HepG2 (cell line): ENCODE data around the gene CNNM3. TPM values are rescaled to one million over a fixed set of nuclear protein-coding genes. Genes with fewer than 3 reads are reported as not detected.

ENCODE experiments used
- ATAC-seq: fragments of 200-7000 bp; cut with Tn5 transposase; 3 replicates; pipeline ENCODE4 v1.9.1; 2020; ENCODE audit warnings: mild to moderate bottlenecking, moderate library complexity
- BruUV-seq: library from RNA; stranded (reverse); fragments of 400-500 nt; replicated peaks from 2 replicates; lab custom pipeline; 2021; lab: Mats Ljungman, UMichigan
- CTCF ChIA-PET: fragments of 300-600 bp; formaldehyde crosslinking; extraction: SDS; loops from one replicate; lab custom pipeline; 2021; ENCODE audit warnings: low total read pairs, inconsistent platforms, low intra/inter-chr PET ratio; lab: Yijun Ruan, JAX
- POLR2A ChIA-PET: fragments of 350-600 bp; sonication (Branson Sonifier 250); formaldehyde crosslinking; loops from one replicate; lab custom pipeline; 2020; ENCODE audit warnings: antibody characterized with exemption, inconsistent platforms; lab: Yijun Ruan, JAX
- DNase-seq: peaks from one replicate; pipeline ENCODE4 v3.0.0-alpha.2; 2015; ENCODE audit warnings: low spot score
- FAIRE-seq: peaks from 3 replicates; lab custom pipeline; 2011; peaks lifted over from hg19 to GRCh38; lab: Jason Lieb, UNC
- H2AFZ ChIP-seq: one replicate; pipeline ENCODE4 v1.6.1; 2011; ENCODE audit warnings: low read length, inconsistent platforms
- H3K27ac ChIP-seq: fragments of 300-600 bp; 3 replicates; pipeline ENCODE4 v1.8.0; 2011; ENCODE audit warnings: mixed run types, mild to moderate bottlenecking, mixed read lengths, low read length, inconsistent platforms; ENCODE audit not compliant: insufficient read depth; ENCODE audit errors: extremely low read length
- H3K27me3 ChIP-seq, 2 experiments: fragments of 200-600 bp in 1 of 2; 2 replicates in 1 of 2; 3 replicates in 1 of 2; pipeline versions ENCODE4 v1.6.0 to v1.8.0; 2011; ENCODE audit warnings: low read length in 2 of 2, mild to moderate bottlenecking in 2 of 2, moderate library complexity in 2 of 2, inconsistent platforms in 1 of 2; ENCODE audit not compliant: insufficient read depth in 2 of 2, control insufficient read depth in 1 of 2
- H3K36me3 ChIP-seq, 2 experiments: fragments of 200-600 bp in 1 of 2; replicated peaks in 1 of 2; 2 replicates in 1 of 2; 3 replicates in 1 of 2; pipeline versions ENCODE4 v1.5.1 to v1.8.0; 2011; ENCODE audit warnings: low read length in 2 of 2, inconsistent platforms in 1 of 2; ENCODE audit not compliant: insufficient read depth in 2 of 2, control insufficient read depth in 1 of 2
- H3K4me1 ChIP-seq: 2 replicates; pipeline ENCODE4 v1.5.1; 2012; ENCODE audit warnings: low read length, inconsistent platforms; ENCODE audit not compliant: insufficient read depth
- H3K4me2 ChIP-seq: 2 replicates; pipeline ENCODE4 v1.6.0; 2011; ENCODE audit warnings: low read depth, low read length, inconsistent platforms
- H3K4me3 ChIP-seq, 3 experiments: fragments of 200-600 bp in 1 of 3; sonication (generic), shearing (Covaris generic) in 1 of 3; replicated peaks in 1 of 3; 2 replicates each; pipeline ENCODE4 v1.5.1; 2011 to 2016; ENCODE audit warnings: low read length in 3 of 3, inconsistent platforms in 2 of 3, low read depth in 2 of 3, mild to moderate bottlenecking in 2 of 3, control low read depth in 1 of 3, mixed read lengths in 1 of 3; ENCODE audit not compliant: insufficient read depth in 1 of 3
- H3K79me2 ChIP-seq: one replicate; pipeline ENCODE4 v1.6.1; 2011; ENCODE audit warnings: low read length, inconsistent platforms; ENCODE audit not compliant: insufficient read depth
- H3K9ac ChIP-seq: 2 replicates; pipeline ENCODE4 v1.6.0; 2011; ENCODE audit warnings: mild to moderate bottlenecking, low read depth, low read length, inconsistent platforms; ENCODE audit not compliant: insufficient read depth
- H3K9me3 ChIP-seq: 2 replicates; pipeline ENCODE4 v1.5.1; 2012; ENCODE audit warnings: mild to moderate bottlenecking, low read length
- H4K20me1 ChIP-seq: 2 replicates; pipeline ENCODE4 v1.6.0; 2011; ENCODE audit warnings: inconsistent platforms, mild to moderate bottlenecking, low read length, moderate library complexity; ENCODE audit not compliant: insufficient read depth
- HNF4G ChIP-seq, 2 experiments: sonication (generic) in 1 of 2; formaldehyde crosslinking in 1 of 2; IDR thresholded peaks; 2 replicates each; pipeline versions ENCODE4 v1.4.0 to v1.6.1; 2011 to 2020; ENCODE audit warnings: borderline replicate concordance in 2 of 2, low read depth in 2 of 2, mild to moderate bottlenecking in 2 of 2, low read length in 1 of 2, missing genetic modification reagents in 1 of 2, moderate library complexity in 1 of 2
- HOXA7 ChIP-seq: sonication (generic); formaldehyde crosslinking; IDR thresholded peaks from 2 replicates; pipeline ENCODE4 v1.8.1; 2022; ENCODE audit warnings: mild to moderate bottlenecking, missing genetic modification reagents, moderate library complexity
- IRX3 ChIP-seq: sonication (generic); formaldehyde crosslinking; IDR thresholded peaks from 2 replicates; pipeline ENCODE4 v1.8.1; 2023; ENCODE audit warnings: mild to moderate bottlenecking, low read depth, missing genetic modification reagents, borderline replicate concordance
- LCORL ChIP-seq, 2 experiments: fragments of 450-650 bp in 1 of 2; sonication (generic) in 1 of 2; formaldehyde crosslinking in 1 of 2; IDR thresholded peaks; 2 replicates each; pipeline versions ENCODE4 v1.5.0 to v1.6.1; 2017 to 2020; ENCODE audit warnings: antibody characterized with exemption in 1 of 2, missing genetic modification reagents in 1 of 2
- MED1 ChIP-seq: sonication (generic); formaldehyde crosslinking; IDR thresholded peaks from 2 replicates; pipeline ENCODE4 v1.4.0; 2020; ENCODE audit warnings: missing genetic modification reagents
- RBAK ChIP-seq: sonication (generic); formaldehyde crosslinking; IDR thresholded peaks from 2 replicates; pipeline ENCODE4 v1.5.1; 2020; ENCODE audit warnings: mild to moderate bottlenecking, missing genetic modification reagents
- YEATS4 ChIP-seq: sonication (generic); formaldehyde crosslinking; IDR thresholded peaks from 2 replicates; pipeline ENCODE4 v1.4.0; 2020; ENCODE audit warnings: missing genetic modification reagents, borderline replicate concordance
- ZNF510 ChIP-seq: sonication (generic); formaldehyde crosslinking; IDR thresholded peaks from 2 replicates; pipeline ENCODE4 v1.4.0; 2020; ENCODE audit warnings: low read depth, mild to moderate bottlenecking, missing genetic modification reagents
- ZNF652 ChIP-seq: IDR thresholded peaks from 2 replicates; pipeline ENCODE4 v1.6.1; 2016; ENCODE audit warnings: low read depth, borderline replicate concordance
- WGBS: methylation state at CpG from one replicate; pipeline ENCODE4 v1.1.6; 2017; ENCODE audit warnings: low lambda C conversion rate; 5-methylcytosine and 5-hydroxymethylcytosine counted together
- in situ Hi-C: cut with HindIII; loops from 2 replicates; pipeline ENCODE4 v1.10.0; 2017; ENCODE audit warnings: low pct_unique_long_range_greater_than_20kb; ENCODE audit not compliant: extremely low pct_ligation_motif_present
- intact Hi-C: fragments of 100-400 bp; cut with micrococcal nuclease; formaldehyde crosslinking; loops from one replicate; pipeline ENCODE4 v1.10.0; 2022; ENCODE audit not compliant: unreplicated experiment
- polyA plus RNA-seq, 8 experiments: library from polyadenylated mRNA; depleted of rRNA in 3 of 8; stranded (reverse) in 7 of 8; unstranded in 1 of 8; fragments of >200 nt; fragmentation: Illumina TruSeq in 4 of 8; extraction: Trizol in 4 of 8; gene quantifications; 2 replicates each; pipeline versions ENCODE4 v1.2.1 to v1.2.3, GENCODE V29; 2011 to 2016; ENCODE audit warnings: low read depth in 4 of 8, missing spikeins in 1 of 8, mixed read lengths in 1 of 8; ENCODE audit not compliant: insufficient read depth in 1 of 8
- total RNA-seq, 5 experiments: library from RNA; depleted of rRNA; stranded (reverse); fragments of >200 nt; fragmentation: Illumina TruSeq; extraction: Trizol; gene quantifications; 2 replicates each; pipeline ENCODE4 v1.2.3, GENCODE V29; 2016; ENCODE audit warnings: low read depth in 1 of 5
- TF ChIP-seq, protein P1 (sequence below): sonication (generic); formaldehyde crosslinking; IDR thresholded peaks from 2 replicates; pipeline ENCODE4 v1.4.0; 2020; ENCODE audit warnings: missing genetic modification reagents
- TF ChIP-seq, protein P2 (sequence below): sonication (generic); formaldehyde crosslinking; IDR thresholded peaks from 2 replicates; pipeline ENCODE4 v1.5.1; 2020; ENCODE audit warnings: missing genetic modification reagents, mild to moderate bottlenecking, borderline replicate concordance
- TF ChIP-seq, protein P3 (sequence below): sonication (generic); formaldehyde crosslinking; IDR thresholded peaks from 2 replicates; pipeline ENCODE4 v1.5.0; 2020; ENCODE audit warnings: mild to moderate bottlenecking, missing genetic modification reagents, borderline replicate concordance

CNNM3 gene
- total and polyA plus RNA-seq, 2 of the 13 experiments (the other 11 are each of a cell fraction or from before 2014, with no cell fraction given), result 21.2 to 27.9 TPM

DNA sequence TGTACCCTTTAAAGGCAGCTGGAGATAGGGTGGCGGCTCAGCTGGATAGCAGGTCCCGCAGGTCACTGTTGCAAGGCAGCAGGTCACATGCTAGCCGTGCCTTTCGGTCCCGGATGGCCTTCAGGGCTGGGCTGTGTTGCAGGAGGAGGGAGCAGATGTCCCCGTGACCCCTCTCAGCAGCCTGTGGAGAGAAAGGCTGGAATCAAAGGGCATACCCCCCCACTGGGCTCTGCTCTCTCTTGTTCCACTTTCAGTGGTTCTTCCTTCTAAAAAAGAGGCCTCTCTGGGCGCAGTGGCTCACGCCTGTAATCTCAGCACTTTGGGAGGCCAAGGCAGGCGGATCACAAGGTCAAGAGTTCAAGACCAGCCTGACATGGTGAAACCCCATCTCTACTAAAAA lies 32.2 kb downstream of the CNNM3 start:
- Histone ChIP-seq H3K4me2 (no peak overlapping the region), H3K9ac (no peak overlapping the region), H3K9me3 (no peaks in the 10 kb centered on the region), H3K4me3 (no peak overlapping the region), H4K20me1 (no peaks in the 10 kb centered on the region), H3K36me3 (peaks cover 9 to 37% of the 10 kb centered on the region in 2 experiments), H3K79me2 (no peaks in the 10 kb centered on the region), H2AFZ (no peak overlapping the region), H3K27me3 (no peaks in the 10 kb centered on the region), H3K4me1 (peaks cover 14% of the 10 kb centered on the region), H3K27ac (peak overlapping the region; percentile 37)
- peak; percentile 92 for ATAC-seq
- DNase-seq, result peak; percentile 60
- POLR2A ChIA-PET, result interaction anchor here (1.1 to 3.3 kb wide), 3 partner anchors 9 to 20 kb away, joined by 3 to 16 read pairs (median 8); partner anchors contain the start of gene ANKRD39
- in situ Hi-C loops (no loop called here), intact Hi-C loops (no loop called here)
- CTCF ChIA-PET, result no interaction called here
- FAIRE-seq, result peak; percentile 77
- WGBS, result 62% methylated on average over 9 of the region's 9 CpGs
- BruUV-seq, result no TSS peak
- TF ChIP-seq RBAK (CRISPR knock-in tag), result 0 out of 2 replicates have a peak, but pooled peaks have one; percentile 26
- TF ChIP-seq, protein P1, sequence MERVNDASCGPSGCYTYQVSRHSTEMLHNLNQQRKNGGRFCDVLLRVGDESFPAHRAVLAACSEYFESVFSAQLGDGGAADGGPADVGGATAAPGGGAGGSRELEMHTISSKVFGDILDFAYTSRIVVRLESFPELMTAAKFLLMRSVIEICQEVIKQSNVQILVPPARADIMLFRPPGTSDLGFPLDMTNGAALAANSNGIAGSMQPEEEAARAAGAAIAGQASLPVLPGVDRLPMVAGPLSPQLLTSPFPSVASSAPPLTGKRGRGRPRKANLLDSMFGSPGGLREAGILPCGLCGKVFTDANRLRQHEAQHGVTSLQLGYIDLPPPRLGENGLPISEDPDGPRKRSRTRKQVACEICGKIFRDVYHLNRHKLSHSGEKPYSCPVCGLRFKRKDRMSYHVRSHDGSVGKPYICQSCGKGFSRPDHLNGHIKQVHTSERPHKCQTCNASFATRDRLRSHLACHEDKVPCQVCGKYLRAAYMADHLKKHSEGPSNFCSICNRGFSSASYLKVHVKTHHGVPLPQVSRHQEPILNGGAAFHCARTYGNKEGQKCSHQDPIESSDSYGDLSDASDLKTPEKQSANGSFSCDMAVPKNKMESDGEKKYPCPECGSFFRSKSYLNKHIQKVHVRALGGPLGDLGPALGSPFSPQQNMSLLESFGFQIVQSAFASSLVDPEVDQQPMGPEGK (CRISPR knock-in tag), result peak; percentile 20; the same call in 1 of the 2 replicates
- no peak for TF ChIP-seq HOXA7 (CRISPR knock-in tag)
- TF ChIP-seq, protein P2, sequence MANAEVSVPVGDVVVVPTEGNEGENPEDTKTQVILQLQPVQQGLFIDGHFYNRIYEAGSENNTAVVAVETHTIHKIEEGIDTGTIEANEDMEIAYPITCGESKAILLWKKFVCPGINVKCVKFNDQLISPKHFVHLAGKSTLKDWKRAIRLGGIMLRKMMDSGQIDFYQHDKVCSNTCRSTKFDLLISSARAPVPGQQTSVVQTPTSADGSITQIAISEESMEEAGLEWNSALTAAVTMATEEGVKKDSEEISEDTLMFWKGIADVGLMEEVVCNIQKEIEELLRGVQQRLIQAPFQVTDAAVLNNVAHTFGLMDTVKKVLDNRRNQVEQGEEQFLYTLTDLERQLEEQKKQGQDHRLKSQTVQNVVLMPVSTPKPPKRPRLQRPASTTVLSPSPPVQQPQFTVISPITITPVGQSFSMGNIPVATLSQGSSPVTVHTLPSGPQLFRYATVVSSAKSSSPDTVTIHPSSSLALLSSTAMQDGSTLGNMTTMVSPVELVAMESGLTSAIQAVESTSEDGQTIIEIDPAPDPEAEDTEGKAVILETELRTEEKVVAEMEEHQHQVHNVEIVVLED (CRISPR knock-in tag), result 0 out of 2 replicates have a peak, but pooled peaks have one; percentile 29
- TF ChIP-seq, protein P3, sequence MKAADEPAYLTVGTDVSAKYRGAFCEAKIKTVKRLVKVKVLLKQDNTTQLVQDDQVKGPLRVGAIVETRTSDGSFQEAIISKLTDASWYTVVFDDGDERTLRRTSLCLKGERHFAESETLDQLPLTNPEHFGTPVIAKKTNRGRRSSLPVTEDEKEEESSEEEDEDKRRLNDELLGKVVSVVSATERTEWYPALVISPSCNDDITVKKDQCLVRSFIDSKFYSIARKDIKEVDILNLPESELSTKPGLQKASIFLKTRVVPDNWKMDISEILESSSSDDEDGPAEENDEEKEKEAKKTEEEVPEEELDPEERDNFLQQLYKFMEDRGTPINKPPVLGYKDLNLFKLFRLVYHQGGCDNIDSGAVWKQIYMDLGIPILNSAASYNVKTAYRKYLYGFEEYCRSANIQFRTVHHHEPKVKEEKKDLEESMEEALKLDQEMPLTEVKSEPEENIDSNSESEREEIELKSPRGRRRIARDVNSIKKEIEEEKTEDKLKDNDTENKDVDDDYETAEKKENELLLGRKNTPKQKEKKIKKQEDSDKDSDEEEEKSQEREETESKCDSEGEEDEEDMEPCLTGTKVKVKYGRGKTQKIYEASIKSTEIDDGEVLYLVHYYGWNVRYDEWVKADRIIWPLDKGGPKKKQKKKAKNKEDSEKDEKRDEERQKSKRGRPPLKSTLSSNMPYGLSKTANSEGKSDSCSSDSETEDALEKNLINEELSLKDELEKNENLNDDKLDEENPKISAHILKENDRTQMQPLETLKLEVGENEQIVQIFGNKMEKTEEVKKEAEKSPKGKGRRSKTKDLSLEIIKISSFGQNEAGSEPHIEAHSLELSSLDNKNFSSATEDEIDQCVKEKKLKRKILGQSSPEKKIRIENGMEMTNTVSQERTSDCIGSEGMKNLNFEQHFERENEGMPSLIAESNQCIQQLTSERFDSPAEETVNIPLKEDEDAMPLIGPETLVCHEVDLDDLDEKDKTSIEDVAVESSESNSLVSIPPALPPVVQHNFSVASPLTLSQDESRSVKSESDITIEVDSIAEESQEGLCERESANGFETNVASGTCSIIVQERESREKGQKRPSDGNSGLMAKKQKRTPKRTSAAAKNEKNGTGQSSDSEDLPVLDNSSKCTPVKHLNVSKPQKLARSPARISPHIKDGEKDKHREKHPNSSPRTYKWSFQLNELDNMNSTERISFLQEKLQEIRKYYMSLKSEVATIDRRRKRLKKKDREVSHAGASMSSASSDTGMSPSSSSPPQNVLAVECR, result peak; percentile 59; the same call in 1 of the 2 replicates
- TF ChIP-seq HNF4G (IDR thresholded peaks at IDR 0.05; ENCODE audit: borderline replicate concordance, low read depth, low read length), result no peak
- TF ChIP-seq HNF4G (CRISPR knock-in tag; IDR thresholded peaks at IDR 0.05; ENCODE audit: borderline replicate concordance, low read depth), result peak; percentile 54; the same call in 1 of the 2 replicates
- no peak for TF ChIP-seq LCORL (IDR thresholded peaks at IDR 0.05)
- peak; percentile 26; the same call in 1 of the 2 replicates for TF ChIP-seq LCORL (CRISPR knock-in tag; IDR thresholded peaks at IDR 0.05)
- peak; percentile 32; the same call in 1 of the 2 replicates for TF ChIP-seq MED1 (CRISPR knock-in tag)
- TF ChIP-seq IRX3 (CRISPR knock-in tag), result no peak
- no peak for TF ChIP-seq ZNF652 (CRISPR knock-in tag)
- TF ChIP-seq ZNF510 (CRISPR knock-in tag), result 0 out of 2 replicates have a peak, but pooled peaks have one; percentile 30
- no peak for TF ChIP-seq YEATS4 (CRISPR knock-in tag)
